Kidney (tissue), 14 donors: ENCODE data around the gene KSR1. TPM values are rescaled to one million over a fixed set of nuclear protein-coding genes. Genes with fewer than 3 reads are reported as not detected.

Experiments used
- DNase-seq, 5 donors: peaks; one replicate each; pipeline ENCODE4 v3.0.0-alpha.2; 2013 to 2020
- FAIRE-seq: peaks from 2 replicates; lab custom pipeline; 2012; peaks lifted over from hg19 to GRCh38; lab: Jason Lieb, UNC
- H3K27ac ChIP-seq, 2 donors: one replicate each; pipeline ENCODE4 v1.7.0; 2013; ENCODE audit warnings: low read depth in 2 of 2, low read length in 2 of 2, inconsistent platforms in 1 of 2
- H3K27me3 ChIP-seq: one replicate; pipeline ENCODE4 v1.7.1; 2013; ENCODE audit warnings: low read length, inconsistent platforms; ENCODE audit not compliant: control insufficient read depth, insufficient read depth
- H3K36me3 ChIP-seq, 3 donors: one replicate each; pipeline versions ENCODE4 v1.7.0 to v1.7.1; 2013; ENCODE audit warnings: low read length in 3 of 3, control low read depth in 1 of 3, inconsistent platforms in 1 of 3; ENCODE audit not compliant: insufficient read depth in 3 of 3, control insufficient read depth in 2 of 3
- H3K4me1 ChIP-seq, 3 donors: one replicate each; pipeline versions ENCODE4 v1.7.0 to v1.7.1; 2013; ENCODE audit warnings: low read length in 3 of 3, inconsistent platforms in 1 of 3, low read depth in 1 of 3; ENCODE audit not compliant: control insufficient read depth in 2 of 3, insufficient read depth in 2 of 3
- H3K4me3 ChIP-seq, 3 donors: one replicate each; pipeline versions ENCODE4 v1.7.0 to v1.8.1; 2013; ENCODE audit warnings: low read length in 3 of 3, control low read depth in 1 of 3, inconsistent platforms in 1 of 3
- H3K9ac ChIP-seq, 3 donors: one replicate each; pipeline versions ENCODE4 v1.7.0 to v1.7.1; 2013; ENCODE audit warnings: low read length in 3 of 3, control low read depth in 1 of 3, inconsistent platforms in 1 of 3
- H3K9me3 ChIP-seq, 3 donors: one replicate each; pipeline versions ENCODE4 v1.7.0 to v1.7.1; 2013; ENCODE audit warnings: low read length in 3 of 3, control low read depth in 1 of 3, inconsistent platforms in 1 of 3; ENCODE audit not compliant: control insufficient read depth in 2 of 3, insufficient read depth in 1 of 3
- CTCF ChIP-seq: IDR thresholded peaks from 3 replicates; pipeline ENCODE4 v1.5.1; 2012; ENCODE audit warnings: mild to moderate bottlenecking, moderate library complexity, borderline replicate concordance; ENCODE audit not compliant: insufficient read depth; ENCODE audit errors: extremely low read depth
- intact Hi-C: fragments of 100-400 bp; cut with DNase I; formaldehyde crosslinking; loops from one replicate; pipeline ENCODE4 v1.11.1; 2022
- polyA plus RNA-seq: library from polyadenylated mRNA; stranded (reverse); fragments of 350-450 nt; fragmentation: Illumina TruSeq; extraction: RNeasy Lipid Tissue Mini Kit (QIAGEN cat#74804); gene quantifications from one replicate; pipeline ENCODE4 v1.2.3, GENCODE V29; 2014; ENCODE audit warnings: low read depth, low replicate concordance; ENCODE audit not compliant: insufficient read depth
- total RNA-seq: library from RNA; stranded (reverse); fragmentation: NEBNext Ultra II Directional; extraction: Animal tissue kit (Norgen Biotek cat#: 25700); gene quantifications from one replicate; pipeline ENCODE4 v1.2.1, GENCODE V29; 2021
- donor health status: control.
- donor health status: control.
- donor health status: control.
- donor health status: control.
- donor health status: control.
- donor health status: DM: yes; HTN: yes; CAD: no.
- donor health status: Normal renal cell carcinoma (clear cell type).

Gene KSR1
- total and polyA plus RNA-seq, 2 donors from 2014 or later = 11.7 to 97.3 TPM

- intact Hi-C loops = no loop called here
- TF ChIP-seq CTCF = no peak
- Histone ChIP-seq H3K36me3 (no peaks in the 10 kb centered on the region), H3K9ac (no peak overlapping the region), H3K9me3 (no peaks in the 10 kb centered on the region), H3K27ac (no peak overlapping the region), H3K27me3 (no peaks in the 10 kb centered on the region), H3K4me3 (no peak overlapping the region), H3K4me1 (peaks cover 0 to 3% (median 0%) of the 10 kb centered on the region in 3 donors)
- DNase-seq (no peak), FAIRE-seq (no peak)
These were observed 42.9 kb upstream of the KSR1 start for GRCh38 chr17:27413315-27413714.

GRCh38 chr17:27413792-27414191 is 42.5 kb upstream of the KSR1 start:
- intact Hi-C loops = no loop called here
- Histone ChIP-seq H3K4me3 (no peak overlapping the region), H3K9me3 (no peaks in the 10 kb centered on the region), H3K36me3 (no peaks in the 10 kb centered on the region), H3K27ac (no peak overlapping the region), H3K9ac (no peak overlapping the region), H3K27me3 (no peaks in the 10 kb centered on the region), H3K4me1 (peaks cover 0 to 2% (median 0%) of the 10 kb centered on the region in 3 donors)
- no peak for FAIRE-seq
- DNase-seq = no peak
- TF ChIP-seq CTCF = no peak

- H3K4me3 ChIP-seq = no peak overlapping the region
- no peak overlapping the region for H3K9ac ChIP-seq
- no peaks in the 10 kb centered on the region for H3K27me3 ChIP-seq
- no peaks in the 10 kb centered on the region for H3K4me1 ChIP-seq
- no peaks in the 10 kb centered on the region for H3K36me3 ChIP-seq
- H3K9me3 ChIP-seq = no peaks in the 10 kb centered on the region
- FAIRE-seq = no peak
- H3K27ac ChIP-seq = no peak overlapping the region
- intact Hi-C loops = no loop called here
- no peak for DNase-seq
- no peak for TF ChIP-seq CTCF
These were observed 42.0 kb upstream of the KSR1 start for GRCh38 chr17:27414271-27414670.

- Histone ChIP-seq H3K4me1 (no peaks in the 10 kb centered on the region), H3K27me3 (no peaks in the 10 kb centered on the region), H3K4me3 (no peak overlapping the region), H3K9ac (no peak overlapping the region), H3K9me3 (no peaks in the 10 kb centered on the region), H3K36me3 (no peaks in the 10 kb centered on the region), H3K27ac (no peak overlapping the region)
- no peak for FAIRE-seq
- no peak for TF ChIP-seq CTCF
- no peak for DNase-seq
- intact Hi-C loops = no loop called here
These were observed 41.6 kb upstream of the KSR1 start for GRCh38 chr17:27414694-27415093.
